Measurements from ENCODE around the gene PTCHD1. TPM values are rescaled to one million over a fixed set of nuclear protein-coding genes. Genes with fewer than 3 reads are reported as not detected.

The PTCHD1 gene
- total and polyA plus RNA-seq, 3 donors from 2014 or later: 0.28 to 1.6 (median 0.94) TPM

- no peak overlapping the region for H3K27ac ChIP-seq
- WGBS, 2 donors: 83 to 85% methylated on average over 5 of the region's 5 CpGs
Observed at GRCh38 chrX:23372220-23372902, 37.7 kb downstream of the PTCHD1 start.

DNA sequence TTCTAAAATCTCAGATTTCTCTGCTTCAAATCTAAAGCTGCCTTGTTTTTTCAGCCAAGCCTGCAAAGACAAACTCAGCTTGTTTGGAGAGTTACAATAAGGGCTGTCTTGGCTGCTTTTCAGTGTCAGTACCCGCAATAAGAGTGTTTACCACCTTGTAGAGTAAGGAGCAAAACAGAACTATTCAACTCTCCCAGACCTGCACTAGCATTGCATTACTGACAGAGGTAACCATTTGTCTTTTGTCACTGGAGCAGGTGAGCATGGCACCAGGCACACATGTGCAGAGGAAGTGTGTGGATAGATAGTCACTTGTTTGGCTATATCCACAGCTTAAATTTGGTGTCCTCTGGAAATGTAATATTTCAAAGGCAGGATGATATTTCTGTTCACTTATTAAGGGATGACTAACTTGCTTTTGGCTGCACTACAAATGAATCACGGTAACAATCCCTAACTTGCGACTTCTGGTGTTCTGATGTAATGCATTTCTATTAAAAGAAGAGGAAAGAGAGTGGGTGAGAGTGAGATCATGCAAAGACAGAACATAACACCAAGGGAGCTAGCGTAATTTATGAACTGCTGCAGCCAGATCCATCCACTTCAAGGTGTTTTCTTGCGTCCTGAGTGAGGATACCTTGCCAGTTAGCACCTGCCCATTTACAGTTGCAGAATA is 38.6 kb downstream of the PTCHD1 start:
- 48 to 56% methylated on average over 5 of the region's 5 CpGs for WGBS, 2 donors
- intact Hi-C loops (cut with DNase I; ENCODE audit: low total_unique reads): no loop called here
- Histone ChIP-seq H3K4me3 (no peak overlapping the region), H3K36me3 (ENCODE audit: low read depth, missing control alignments) (no peaks in the 10 kb centered on the region), H3K27ac (no peak overlapping the region), H3K27me3 (no peaks in the 10 kb centered on the region), H3K9me3 (no peaks in the 10 kb centered on the region), H3K4me1 (no peaks in the 10 kb centered on the region)
- DNase-seq: no peak
- TF ChIP-seq CTCF (IDR thresholded peaks at IDR 0.05) (no peak), POLR2A (IDR thresholded peaks at IDR 0.05) (no peak)

More at GRCh38 chrX:23372220-23372902, 37.7 kb downstream of the PTCHD1 start:
- no peak overlapping the region for H3K4me3 ChIP-seq
- TF ChIP-seq CTCF (IDR thresholded peaks at IDR 0.05): no peak
- no peak for TF ChIP-seq POLR2A (IDR thresholded peaks at IDR 0.05)
- DNase-seq: no peak
- no peaks in the 10 kb centered on the region for H3K9me3 ChIP-seq
- no peaks in the 10 kb centered on the region for H3K4me1 ChIP-seq
- H3K36me3 ChIP-seq (ENCODE audit: low read depth, missing control alignments): no peaks in the 10 kb centered on the region
- intact Hi-C loops (cut with DNase I; ENCODE audit: low total_unique reads): no loop called here
- H3K27me3 ChIP-seq: no peaks in the 10 kb centered on the region

- TF ChIP-seq POLR2A (IDR thresholded peaks at IDR 0.05) (no peak), CTCF (IDR thresholded peaks at IDR 0.05) (no peak)
- intact Hi-C loops (cut with DNase I; ENCODE audit: low total_unique reads): no loop called here
- no peak overlapping the region for H3K27ac ChIP-seq
Observed at GRCh38 chrX:23374291-23374690, 39.6 kb downstream of the PTCHD1 start.

GRCh38 chrX:23376581-23376980 is 41.9 kb downstream of the PTCHD1 start:
- H3K4me1 ChIP-seq: no peaks in the 10 kb centered on the region
- intact Hi-C loops (cut with DNase I; ENCODE audit: low total_unique reads): no loop called here
- no peak for DNase-seq
- H3K9me3 ChIP-seq: no peaks in the 10 kb centered on the region
- H3K27me3 ChIP-seq: no peaks in the 10 kb centered on the region
- WGBS, 2 donors: 100% methylated on average over 3 of the region's 3 CpGs
- no peak for TF ChIP-seq POLR2A (IDR thresholded peaks at IDR 0.05)
- TF ChIP-seq CTCF (IDR thresholded peaks at IDR 0.05): no peak
- H3K4me3 ChIP-seq: no peak overlapping the region
- no peak overlapping the region for H3K27ac ChIP-seq
- no peaks in the 10 kb centered on the region for H3K36me3 ChIP-seq (ENCODE audit: low read depth, missing control alignments)

More at GRCh38 chrX:23374291-23374690, 39.6 kb downstream of the PTCHD1 start:
- Histone ChIP-seq H3K36me3 (ENCODE audit: low read depth, missing control alignments) (no peaks in the 10 kb centered on the region), H3K27me3 (no peaks in the 10 kb centered on the region), H3K4me1 (no peaks in the 10 kb centered on the region), H3K4me3 (no peak overlapping the region), H3K9me3 (no peaks in the 10 kb centered on the region)
- no peak for DNase-seq
- WGBS, 2 donors: 54 to 57% methylated on average over 4 of the region's 4 CpGs

Measured in testis (tissue), 3 donors.